Measurements from ENCODE around the gene HEATR3. TPM values are rescaled to one million over a fixed set of nuclear protein-coding genes. Genes with fewer than 3 reads are reported as not detected.

Gene HEATR3
- polyA plus RNA-seq, 2 of the 4 experiments (the other 2 are of a cell fraction): 21.2 to 30.8 TPM

GRCh38 chr16:50017553-50017952 is 48.2 kb upstream of the HEATR3 start:
- Histone ChIP-seq H3K4me2 (no peak overlapping the region), H3K27ac (no peak overlapping the region), H3K4me3 (no peak overlapping the region), H3K9me3 (no peaks in the 10 kb centered on the region), H3K4me1 (no peaks in the 10 kb centered on the region)
- no peak for DNase-seq (ENCODE audit: low read depth in 1 of 2, low spot score in 1 of 2)
- CTCF ChIA-PET: no interaction called here
- POLR2A ChIA-PET: no interaction called here
- no peak for FAIRE-seq
- TF ChIP-seq FOSL2 (IDR thresholded peaks at IDR 0.05): no peak
- no peak for TF ChIP-seq FOSL2 (CRISPR knock-in tag; IDR thresholded peaks at IDR 0.05)
- TF ChIP-seq ESRRA (IDR thresholded peaks at IDR 0.05; ENCODE audit: borderline replicate concordance, low read length): no peak
- 71% methylated on average over 9 of the region's 9 CpGs for WGBS (ENCODE audit: missing lambda C conversion rate)
- ATAC-seq: no peak

DNA sequence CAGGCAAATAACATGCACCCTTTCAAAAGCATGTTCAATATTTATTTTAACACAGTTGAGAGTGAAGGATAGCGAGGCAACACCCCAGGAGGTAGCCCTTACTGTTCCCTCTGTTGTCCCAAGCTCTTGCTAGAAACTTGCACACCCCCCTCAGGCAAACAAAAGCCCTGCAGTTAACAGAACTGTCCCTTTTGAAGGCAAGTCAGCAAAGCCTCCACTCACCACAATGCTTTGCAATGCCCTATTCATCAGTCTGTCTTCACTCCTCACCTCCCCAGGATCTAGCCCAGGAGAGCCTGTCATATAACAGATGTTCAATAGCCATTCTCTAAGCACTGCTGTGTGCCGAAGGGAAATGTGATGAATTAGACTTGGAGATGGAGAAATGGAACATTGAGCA is 44.2 kb upstream of the HEATR3 start:
- TF ChIP-seq POLR2AphosphoS2 (conservative IDR thresholded peaks at IDR 0.05; ENCODE audit: low read length) (no peak), SREBF2 (IDR thresholded peaks at IDR 0.05) (no peak), MAX (IDR thresholded peaks at IDR 0.05) (no peak), MAZ (IDR thresholded peaks at IDR 0.05; ENCODE audit: borderline replicate concordance, low read depth, low read length) (no peak), NPAS2 (CRISPR knock-in tag; IDR thresholded peaks at IDR 0.05; ENCODE audit: borderline replicate concordance) (no peak), EHF (CRISPR knock-in tag; IDR thresholded peaks at IDR 0.05) (no peak), CHD2 (IDR thresholded peaks at IDR 0.05; ENCODE audit: low read length, partially characterized antibody) (no peak), RNF2 (IDR thresholded peaks at IDR 0.05; ENCODE audit: borderline replicate concordance, low read depth) (no peak), USF2 (IDR thresholded peaks at IDR 0.05) (no peak), POLR2A (IDR thresholded peaks at IDR 0.05; ENCODE audit: low read length) (no peak)
- TF ChIP-seq, protein P1, sequence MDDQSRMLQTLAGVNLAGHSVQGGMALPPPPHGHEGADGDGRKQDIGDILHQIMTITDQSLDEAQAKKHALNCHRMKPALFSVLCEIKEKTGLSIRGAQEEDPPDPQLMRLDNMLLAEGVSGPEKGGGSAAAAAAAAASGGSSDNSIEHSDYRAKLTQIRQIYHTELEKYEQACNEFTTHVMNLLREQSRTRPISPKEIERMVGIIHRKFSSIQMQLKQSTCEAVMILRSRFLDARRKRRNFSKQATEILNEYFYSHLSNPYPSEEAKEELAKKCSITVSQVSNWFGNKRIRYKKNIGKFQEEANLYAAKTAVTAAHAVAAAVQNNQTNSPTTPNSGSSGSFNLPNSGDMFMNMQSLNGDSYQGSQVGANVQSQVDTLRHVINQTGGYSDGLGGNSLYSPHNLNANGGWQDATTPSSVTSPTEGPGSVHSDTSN (IDR thresholded peaks at IDR 0.05): no peak
- TF ChIP-seq, protein P2, sequence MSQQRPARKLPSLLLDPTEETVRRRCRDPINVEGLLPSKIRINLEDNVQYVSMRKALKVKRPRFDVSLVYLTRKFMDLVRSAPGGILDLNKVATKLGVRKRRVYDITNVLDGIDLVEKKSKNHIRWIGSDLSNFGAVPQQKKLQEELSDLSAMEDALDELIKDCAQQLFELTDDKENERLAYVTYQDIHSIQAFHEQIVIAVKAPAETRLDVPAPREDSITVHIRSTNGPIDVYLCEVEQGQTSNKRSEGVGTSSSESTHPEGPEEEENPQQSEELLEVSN (IDR thresholded peaks at IDR 0.05; ENCODE audit: borderline replicate concordance, low read depth): no peak
- DNase-seq (ENCODE audit: low read depth in 1 of 2, low spot score in 1 of 2): peak in 1 of 2 experiments; percentile 20
- Histone ChIP-seq H3K4me1 (peaks cover 8% of the 10 kb centered on the region; the same call in 2 of the 3 replicates), H3K4me2 (no peak overlapping the region), H3K27ac (no peak overlapping the region), H3K9me3 (no peaks in the 10 kb centered on the region), H3K4me3 (no peak overlapping the region)
- 37% methylated on average over 2 of the region's 2 CpGs for WGBS (ENCODE audit: missing lambda C conversion rate)
- ChIA-PET POLR2A (no interaction called here), CTCF (interaction anchor here (1.2 to 2.3 kb wide), 4 partner anchors 9 to 189 kb away, joined by 3 to 9 read pairs (median 3); no protein-coding TSS in a partner anchor)
- FAIRE-seq: no peak
- ATAC-seq: no peak

DNA sequence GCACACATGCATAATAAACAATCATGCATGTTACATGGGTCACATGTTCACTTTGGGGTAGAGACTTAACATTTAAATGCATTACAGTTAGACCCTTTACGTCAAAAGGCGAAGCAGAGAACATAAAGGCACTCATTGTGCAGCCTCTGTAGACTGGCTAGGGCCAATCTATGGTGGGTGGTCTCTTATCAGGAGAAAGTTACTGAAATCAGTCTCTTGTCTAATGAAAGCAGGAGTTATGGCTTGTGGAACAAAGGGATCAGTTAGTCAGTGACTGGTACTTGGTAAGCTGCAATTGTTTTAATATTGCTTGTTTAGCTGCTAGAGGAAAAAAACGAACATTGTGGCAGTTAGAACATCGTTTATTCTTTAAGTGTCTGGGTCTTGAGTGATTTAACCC is 42.1 kb upstream of the HEATR3 start:
- TF ChIP-seq CHD4 (IDR thresholded peaks at IDR 0.05; ENCODE audit: borderline replicate concordance) (no peak), CHD2 (IDR thresholded peaks at IDR 0.05; ENCODE audit: low read length, partially characterized antibody) (no peak), RAD21 (conservative IDR thresholded peaks at IDR 0.05 in 1 of 2, IDR thresholded peaks at IDR 0.05 in 1 of 2) (no peak), GATA3 (IDR thresholded peaks at IDR 0.05; ENCODE audit: borderline replicate concordance) (no peak), EP300 (IDR thresholded peaks at IDR 0.05) (no peak), NPAS2 (CRISPR knock-in tag; IDR thresholded peaks at IDR 0.05; ENCODE audit: borderline replicate concordance) (no peak), POLR2AphosphoS2 (conservative IDR thresholded peaks at IDR 0.05; ENCODE audit: low read length) (no peak), KDM5A (IDR thresholded peaks at IDR 0.05) (no peak), SREBF2 (IDR thresholded peaks at IDR 0.05) (no peak), JUN (IDR thresholded peaks at IDR 0.05) (no peak), BHLHE40 (IDR thresholded peaks at IDR 0.05; ENCODE audit: low read depth, low read length) (no peak)
- TF ChIP-seq, protein P3, sequence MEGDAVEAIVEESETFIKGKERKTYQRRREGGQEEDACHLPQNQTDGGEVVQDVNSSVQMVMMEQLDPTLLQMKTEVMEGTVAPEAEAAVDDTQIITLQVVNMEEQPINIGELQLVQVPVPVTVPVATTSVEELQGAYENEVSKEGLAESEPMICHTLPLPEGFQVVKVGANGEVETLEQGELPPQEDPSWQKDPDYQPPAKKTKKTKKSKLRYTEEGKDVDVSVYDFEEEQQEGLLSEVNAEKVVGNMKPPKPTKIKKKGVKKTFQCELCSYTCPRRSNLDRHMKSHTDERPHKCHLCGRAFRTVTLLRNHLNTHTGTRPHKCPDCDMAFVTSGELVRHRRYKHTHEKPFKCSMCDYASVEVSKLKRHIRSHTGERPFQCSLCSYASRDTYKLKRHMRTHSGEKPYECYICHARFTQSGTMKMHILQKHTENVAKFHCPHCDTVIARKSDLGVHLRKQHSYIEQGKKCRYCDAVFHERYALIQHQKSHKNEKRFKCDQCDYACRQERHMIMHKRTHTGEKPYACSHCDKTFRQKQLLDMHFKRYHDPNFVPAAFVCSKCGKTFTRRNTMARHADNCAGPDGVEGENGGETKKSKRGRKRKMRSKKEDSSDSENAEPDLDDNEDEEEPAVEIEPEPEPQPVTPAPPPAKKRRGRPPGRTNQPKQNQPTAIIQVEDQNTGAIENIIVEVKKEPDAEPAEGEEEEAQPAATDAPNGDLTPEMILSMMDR (IDR thresholded peaks at IDR 0.05): no peak
- TF ChIP-seq, protein P4, sequence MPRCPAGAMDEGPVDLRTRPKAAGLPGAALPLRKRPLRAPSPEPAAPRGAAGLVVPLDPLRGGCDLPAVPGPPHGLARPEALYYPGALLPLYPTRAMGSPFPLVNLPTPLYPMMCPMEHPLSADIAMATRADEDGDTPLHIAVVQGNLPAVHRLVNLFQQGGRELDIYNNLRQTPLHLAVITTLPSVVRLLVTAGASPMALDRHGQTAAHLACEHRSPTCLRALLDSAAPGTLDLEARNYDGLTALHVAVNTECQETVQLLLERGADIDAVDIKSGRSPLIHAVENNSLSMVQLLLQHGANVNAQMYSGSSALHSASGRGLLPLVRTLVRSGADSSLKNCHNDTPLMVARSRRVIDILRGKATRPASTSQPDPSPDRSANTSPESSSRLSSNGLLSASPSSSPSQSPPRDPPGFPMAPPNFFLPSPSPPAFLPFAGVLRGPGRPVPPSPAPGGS (IDR thresholded peaks at IDR 0.05): no peak
- TF ChIP-seq, protein P5, sequence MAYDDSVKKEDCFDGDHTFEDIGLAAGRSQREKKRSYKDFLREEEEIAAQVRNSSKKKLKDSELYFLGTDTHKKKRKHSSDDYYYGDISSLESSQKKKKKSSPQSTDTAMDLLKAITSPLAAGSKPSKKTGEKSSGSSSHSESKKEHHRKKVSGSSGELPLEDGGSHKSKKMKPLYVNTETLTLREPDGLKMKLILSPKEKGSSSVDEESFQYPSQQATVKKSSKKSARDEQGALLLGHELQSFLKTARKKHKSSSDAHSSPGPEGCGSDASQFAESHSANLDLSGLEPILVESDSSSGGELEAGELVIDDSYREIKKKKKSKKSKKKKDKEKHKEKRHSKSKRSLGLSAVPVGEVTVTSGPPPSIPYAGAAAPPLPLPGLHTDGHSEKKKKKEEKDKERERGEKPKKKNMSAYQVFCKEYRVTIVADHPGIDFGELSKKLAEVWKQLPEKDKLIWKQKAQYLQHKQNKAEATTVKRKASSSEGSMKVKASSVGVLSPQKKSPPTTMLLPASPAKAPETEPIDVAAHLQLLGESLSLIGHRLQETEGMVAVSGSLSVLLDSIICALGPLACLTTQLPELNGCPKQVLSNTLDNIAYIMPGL (CRISPR knock-in tag; IDR thresholded peaks at IDR 0.05; ENCODE audit: borderline replicate concordance): no peak
- 38% methylated on average over 4 of the region's 4 CpGs for WGBS (ENCODE audit: missing lambda C conversion rate)
- ChIA-PET POLR2A (no interaction called here), CTCF (interaction anchor here (1.1 to 2.7 kb wide), 5 partner anchors 11 to 197 kb away, joined by 3 to 43 read pairs (median 16); no protein-coding TSS in a partner anchor)
- DNase-seq (ENCODE audit: low read depth in 1 of 2, low spot score in 1 of 2): no peak
- H3K9me3 ChIP-seq: no peaks in the 10 kb centered on the region
- H3K4me1 ChIP-seq: peaks cover 13% of the 10 kb centered on the region; the same call in 2 of the 3 replicates
- H3K4me3 ChIP-seq: no peak overlapping the region
- FAIRE-seq: no peak
- H3K27ac ChIP-seq: no peak overlapping the region
- no peak for ATAC-seq
- H3K4me2 ChIP-seq: no peak overlapping the region
